Stimulated activated CD4-positive, alpha-beta T cell treated with anti-CD3 and anti-CD28 coated beads, Interleukin-1b, Interleukin-23, amount 100 ng/mL, for 24 hours (primary cell): Measurements from ENCODE around the gene PITPNB.

Experiments
- DNase-seq, 4 experiments: peaks; one replicate each; pipeline ENCODE4 v3.0.0-alpha.2; 2020; ENCODE audit warnings: low read depth in 4 of 4, low spot score in 1 of 4

PITPNB gene

DNA sequence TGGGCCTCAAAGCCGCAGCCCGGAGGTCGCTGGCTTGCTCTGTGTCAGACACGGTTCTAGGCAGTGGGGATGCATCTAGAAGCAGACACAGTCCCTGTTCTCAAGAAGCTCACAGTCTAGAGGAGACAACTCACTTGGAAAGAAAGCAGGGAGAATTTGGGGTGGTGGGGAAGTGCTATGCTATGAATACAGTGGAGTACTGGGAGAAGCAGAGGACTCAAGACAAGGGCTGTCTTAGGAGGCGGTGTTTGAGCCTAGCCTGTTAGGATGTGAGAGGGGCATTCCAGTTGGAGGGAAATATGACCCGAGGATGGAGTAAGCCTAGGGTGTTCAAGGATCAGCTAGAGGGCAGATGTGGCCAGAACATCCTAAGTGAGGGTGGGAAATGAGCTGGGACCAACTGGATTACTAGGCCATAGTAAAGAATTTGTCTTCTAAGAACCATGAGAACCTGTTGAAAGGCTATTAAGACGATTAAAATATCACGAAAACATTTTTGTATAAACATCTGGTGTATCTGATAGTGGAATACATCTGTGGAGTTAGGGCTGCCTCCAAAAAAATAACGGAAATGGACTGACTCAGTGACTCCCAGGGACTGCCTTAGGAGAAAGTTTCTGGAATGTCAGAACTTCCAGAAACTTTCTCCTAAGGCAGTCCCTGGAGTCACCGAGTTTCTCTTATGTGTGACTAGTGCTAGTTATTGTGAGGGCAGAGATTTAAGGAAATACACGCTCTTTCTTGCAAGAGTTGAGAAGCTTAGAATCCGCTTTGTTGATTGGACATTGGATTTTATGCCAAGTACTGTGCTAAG lies 1.1 kb upstream of the PITPNB start:
- no peak for DNase-seq

GRCh38 chr22:27918341-27919221 lies 475 bp downstream of the PITPNB start:
- DNase-seq = peak; percentile 16 to 61 (median 29)

- DNase-seq = no peak
Observed at GRCh38 chr22:27915986-27916385, 3.1 kb downstream of the PITPNB start.

DNA sequence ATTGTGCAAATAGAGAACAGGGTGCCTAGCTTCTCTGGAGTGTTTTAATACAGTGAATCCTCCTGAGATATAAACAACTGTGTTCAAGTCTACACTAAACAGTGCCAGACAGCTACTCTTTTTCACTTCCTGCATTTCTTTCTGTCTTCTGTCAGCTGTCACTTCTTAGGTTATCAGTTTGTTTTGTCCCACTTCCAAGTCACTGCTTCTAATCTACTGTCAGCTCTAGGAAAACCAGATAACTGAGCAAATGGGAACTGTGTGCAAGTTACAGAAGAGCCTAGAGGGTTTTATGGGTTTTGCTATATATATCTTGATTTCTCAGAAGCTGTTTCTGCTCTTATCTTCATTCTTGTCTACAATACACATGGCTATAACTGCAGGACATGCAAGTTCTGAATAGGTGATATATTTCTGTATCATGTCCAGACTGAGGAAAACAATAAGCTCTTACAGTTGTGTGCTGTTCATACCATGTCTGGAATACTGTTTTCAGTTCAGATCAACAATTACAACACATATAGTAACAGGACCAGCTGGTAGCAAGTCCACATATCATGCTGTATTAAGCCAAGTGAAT lies 5.8 kb downstream of the PITPNB start:
- no peak for DNase-seq

DNA sequence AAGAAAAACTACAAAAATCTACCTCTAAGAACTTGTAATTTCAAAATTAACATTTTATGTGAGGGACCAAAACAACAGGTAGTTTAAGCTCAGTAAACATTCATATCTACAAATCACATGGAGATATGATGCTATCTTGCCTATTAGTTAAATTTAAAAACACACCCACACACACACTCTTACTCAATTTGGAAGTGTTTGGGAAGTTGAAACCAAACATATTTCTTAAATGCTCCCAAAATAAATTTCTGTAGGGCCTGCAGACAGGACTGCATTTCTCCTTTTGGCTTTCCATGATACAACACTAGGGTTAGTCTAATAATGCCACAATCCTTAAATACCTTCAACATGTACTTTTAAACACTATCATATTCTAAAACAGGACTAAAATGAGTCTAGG lies 7.0 kb downstream of the PITPNB start:
- no peak for DNase-seq

DNA sequence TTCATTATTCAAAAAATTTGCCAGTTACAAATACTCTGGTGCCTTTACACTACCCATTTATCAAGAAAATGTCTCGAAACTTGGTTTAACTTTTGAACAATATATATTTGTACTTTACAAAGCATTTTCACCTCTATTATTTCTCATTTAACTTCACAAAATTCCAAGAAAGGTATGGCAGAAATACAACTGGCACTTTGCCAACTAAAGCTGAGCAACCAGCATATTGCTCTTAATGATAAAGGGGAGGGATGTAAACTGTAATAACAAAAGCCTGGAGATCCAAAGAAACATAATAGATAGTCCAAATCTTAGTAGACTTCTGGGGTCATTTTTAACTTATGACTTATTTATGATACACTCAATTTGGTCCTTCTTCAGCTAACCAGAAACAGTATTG lies 7.7 kb downstream of the PITPNB start:
- DNase-seq = no peak

GRCh38 chr22:27906241-27906640 lies 12.8 kb downstream of the PITPNB start:
- no peak for DNase-seq

DNA sequence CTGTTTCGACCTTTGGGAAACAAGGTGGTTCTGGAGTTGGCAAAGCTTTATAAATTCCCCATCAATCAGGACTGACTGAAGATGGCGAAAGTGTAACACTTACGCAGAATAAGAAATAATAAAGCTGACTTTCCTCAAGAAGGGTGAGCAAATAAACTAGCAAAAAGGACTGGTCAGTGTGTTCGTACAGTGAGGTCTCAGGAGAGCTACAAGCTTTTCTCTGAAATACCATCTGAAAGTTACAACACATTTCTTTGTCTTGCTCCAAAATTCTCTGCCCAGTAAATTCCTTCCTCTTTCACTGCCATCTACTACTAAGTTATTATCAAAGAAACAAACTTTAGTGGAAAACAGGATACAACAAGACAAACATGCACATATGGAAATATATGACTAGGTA lies 13.4 kb downstream of the PITPNB start:
- no peak for DNase-seq

DNA sequence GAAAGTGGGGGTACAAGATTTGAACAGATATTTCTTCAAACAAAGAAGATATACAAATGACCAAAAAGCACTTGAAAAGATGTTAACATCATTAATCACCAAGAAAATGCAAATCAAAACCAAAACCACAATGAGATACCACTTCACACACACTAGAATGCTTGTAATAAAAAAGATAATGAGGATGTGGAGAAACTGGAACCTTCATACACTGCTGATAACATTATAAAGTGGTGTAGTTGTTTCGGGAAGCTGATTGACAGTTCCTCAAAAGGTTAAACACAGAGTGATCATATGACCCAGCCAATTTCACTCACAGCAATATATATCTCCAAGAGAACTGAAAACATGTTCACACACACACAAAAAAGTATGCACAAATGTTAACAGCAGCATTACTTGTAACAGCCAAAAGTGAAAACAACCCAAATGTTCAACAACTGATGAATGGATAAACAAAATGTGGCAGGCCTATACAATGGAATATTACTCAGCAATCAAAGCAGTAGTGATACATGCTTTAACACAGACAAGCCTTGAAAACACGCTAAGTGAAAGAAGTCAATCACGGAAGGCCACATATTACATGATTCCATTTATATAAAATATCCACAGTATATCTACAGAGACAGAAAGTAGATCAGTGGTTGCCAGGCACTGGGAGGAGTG lies 15.1 kb downstream of the PITPNB start:
- DNase-seq = no peak

DNA sequence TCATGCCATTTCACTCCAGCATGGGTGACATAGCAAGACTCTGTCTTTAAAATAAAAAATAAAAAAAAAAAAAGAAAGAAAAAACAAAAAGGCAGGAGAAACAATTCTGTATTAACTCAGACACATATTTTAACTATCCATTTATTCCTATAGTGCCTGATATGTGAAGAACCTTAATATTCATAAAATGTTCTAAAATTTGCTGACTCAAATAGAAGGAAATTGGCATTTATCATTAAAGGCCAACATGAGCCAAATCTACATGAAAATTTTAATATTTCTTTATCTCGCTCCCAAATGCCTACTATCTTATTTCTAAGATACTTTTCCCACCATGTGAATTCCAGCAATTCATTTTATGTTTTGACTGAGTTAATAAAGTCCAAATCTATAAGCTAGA lies 18.9 kb downstream of the PITPNB start:
- no peak for DNase-seq

DNA sequence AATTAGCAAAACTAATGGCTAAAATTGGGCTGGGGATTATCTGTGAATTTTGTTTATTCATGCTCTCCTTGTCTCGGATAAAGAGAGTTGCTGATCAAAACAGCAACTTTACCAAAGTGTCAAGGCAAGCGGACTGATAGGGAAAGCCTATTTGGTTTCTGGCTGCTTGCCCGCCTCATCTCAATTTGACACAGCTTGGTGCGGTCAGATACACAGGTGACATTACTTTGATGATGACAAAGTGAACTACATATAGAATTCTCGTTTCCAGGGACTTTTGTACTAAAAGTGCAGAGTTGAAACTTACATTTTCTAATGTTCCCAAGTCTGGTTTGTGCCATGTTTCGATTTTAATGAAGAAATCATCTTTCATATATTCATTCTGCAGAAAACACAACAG lies 22.8 kb downstream of the PITPNB start:
- DNase-seq = no peak

GRCh38 chr22:27895600-27895999 lies 23.5 kb downstream of the PITPNB start:
- no peak for DNase-seq

DNA sequence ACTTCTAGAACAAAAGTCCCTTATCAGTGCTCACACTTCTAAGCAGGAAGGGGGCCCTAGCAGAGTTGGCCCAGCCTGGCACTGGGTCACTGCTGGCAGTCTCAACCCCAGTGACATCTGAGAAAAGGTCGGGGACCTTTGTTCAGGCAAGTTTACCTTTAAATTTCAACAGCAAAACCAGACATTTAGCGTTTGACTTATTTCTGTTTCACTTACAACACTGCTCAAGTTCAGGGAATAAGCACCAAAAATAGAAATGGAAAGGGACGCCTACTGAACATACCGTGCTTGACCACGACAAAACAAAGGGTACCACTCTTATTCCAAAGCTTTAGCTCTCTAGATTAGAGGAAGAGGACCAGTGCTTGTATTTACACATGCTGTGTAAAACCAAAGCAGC lies 26.2 kb downstream of the PITPNB start:
- no peak for DNase-seq

GRCh38 chr22:27892064-27892463 lies 27.0 kb downstream of the PITPNB start:
- no peak for DNase-seq

- no peak for DNase-seq
Observed at GRCh38 chr22:27888310-27888709, 30.7 kb downstream of the PITPNB start.

GRCh38 chr22:27886843-27887151 lies 32.3 kb downstream of the PITPNB start:
- DNase-seq = no peak

GRCh38 chr22:27885977-27886842 lies 32.8 kb downstream of the PITPNB start:
- peak in 2 of 4 experiments; percentile 12 to 14 for DNase-seq

GRCh38 chr22:27883656-27884350 lies 35.3 kb downstream of the PITPNB start:
- DNase-seq = no peak

GRCh38 chr22:27882507-27883290 lies 36.4 kb downstream of the PITPNB start:
- DNase-seq = no peak
